T-helper 17 cell (primary cell): ENCODE measurements around the gene KCNQ2. TPM values are rescaled to one million over a fixed set of nuclear protein-coding genes. Genes with fewer than 3 reads are reported as not detected.

Source experiments
- ATAC-seq: fragments of 150-1000 bp; cut with Tn5 transposase; 2 replicates; pipeline ENCODE4 v1.10.0; 2021; ENCODE audit warnings: mild to moderate bottlenecking, moderate library complexity
- DNase-seq, 3 donors: peaks; one replicate each; pipeline versions ENCODE4 v3.0.0 to v3.0.0-alpha.2; 2020 to 2021
- H3K9me3 ChIP-seq: one replicate; pipeline ENCODE4 v1.7.0; 2013; ENCODE audit warnings: low read length, mild to moderate bottlenecking; ENCODE audit not compliant: control insufficient read depth, poor library complexity, severe bottlenecking
- H3K27ac Mint-ChIP-seq: one replicate; pipeline ENCODE4 v1.8.0; 2022; ENCODE audit warnings: mild to moderate bottlenecking, moderate library complexity, mixed read lengths
- H3K27me3 Mint-ChIP-seq: one replicate; pipeline ENCODE4 v1.8.0; 2022; ENCODE audit warnings: mixed read lengths
- H3K36me3 Mint-ChIP-seq: one replicate; pipeline ENCODE4 v1.8.0; 2022; ENCODE audit warnings: low read depth, mixed read lengths
- H3K4me1 Mint-ChIP-seq: one replicate; pipeline ENCODE4 v1.8.0; 2022; ENCODE audit warnings: mild to moderate bottlenecking, mixed read lengths
- H3K4me3 Mint-ChIP-seq: one replicate; pipeline ENCODE4 v1.8.0; 2022; ENCODE audit warnings: mild to moderate bottlenecking, moderate library complexity, mixed read lengths
- total RNA-seq, 4 donors: library from RNA in 2 of 4; stranded (reverse) in 2 of 4; gene quantifications; one replicate each; pipeline ENCODE4 v1.2.3 and lab custom pipeline; 2022 to 2026

The KCNQ2 gene
- total RNA-seq, 2 donors from 2014 or later = not detected

DNA sequence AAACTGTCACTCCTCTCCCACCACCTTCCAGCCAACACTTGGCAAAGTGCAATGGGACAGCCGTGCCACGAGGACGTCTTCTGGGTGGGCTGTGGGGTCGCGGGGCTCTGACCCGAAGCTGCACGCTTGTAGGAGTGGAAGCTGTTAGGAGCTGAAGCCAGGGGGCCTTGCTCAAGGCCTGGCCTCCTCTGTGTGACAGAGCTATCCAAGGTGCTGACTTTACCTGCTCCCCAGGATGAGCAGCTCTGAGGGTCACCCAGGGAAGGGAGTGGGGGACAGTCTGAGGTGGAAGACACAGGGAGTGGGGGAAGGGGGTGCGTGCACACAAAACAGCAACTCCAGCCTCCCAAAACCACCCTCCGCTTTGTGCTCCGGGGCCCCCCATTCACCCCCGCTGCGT, 93.8 kb downstream of the KCNQ2 start:
- Mint-ChIP-seq H3K27ac (no peak overlapping the region), H3K4me3 (no peak overlapping the region), H3K36me3 (peaks cover 2% of the 10 kb centered on the region), H3K4me1 (no peaks in the 10 kb centered on the region), H3K27me3 (peaks cover 35% of the 10 kb centered on the region)
- DNase-seq = no peak
- ATAC-seq = no peak
- H3K9me3 ChIP-seq = no peaks in the 10 kb centered on the region

DNA sequence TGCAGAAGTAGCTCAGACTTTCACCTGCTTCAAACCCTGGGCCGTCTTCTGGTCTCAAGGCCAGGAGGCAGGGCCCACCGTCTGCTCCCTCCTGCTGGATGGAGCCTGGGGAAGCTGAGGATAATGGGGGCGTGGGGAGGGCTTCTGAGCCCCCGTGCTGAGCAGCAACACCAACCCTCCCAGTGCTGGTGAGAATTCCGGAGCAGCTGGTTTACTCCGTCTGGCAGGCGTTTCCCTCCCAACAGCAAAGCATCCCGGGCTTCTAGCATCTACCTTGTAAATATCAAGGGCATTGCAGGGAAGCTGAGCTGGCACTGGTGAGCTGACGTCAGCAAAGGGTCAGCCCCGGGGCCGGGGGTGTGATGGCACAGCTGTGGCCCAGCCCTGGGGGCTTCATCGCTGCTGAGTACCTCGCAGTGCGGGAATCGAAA, 94.5 kb downstream of the KCNQ2 start:
- no peak for ATAC-seq
- no peak overlapping the region for H3K27ac Mint-ChIP-seq
- H3K4me3 Mint-ChIP-seq = no peak overlapping the region
- no peaks in the 10 kb centered on the region for H3K9me3 ChIP-seq
- H3K27me3 Mint-ChIP-seq = peaks cover 36% of the 10 kb centered on the region
- H3K4me1 Mint-ChIP-seq = no peaks in the 10 kb centered on the region
- no peak for DNase-seq
- peaks cover 2% of the 10 kb centered on the region for H3K36me3 Mint-ChIP-seq

DNA sequence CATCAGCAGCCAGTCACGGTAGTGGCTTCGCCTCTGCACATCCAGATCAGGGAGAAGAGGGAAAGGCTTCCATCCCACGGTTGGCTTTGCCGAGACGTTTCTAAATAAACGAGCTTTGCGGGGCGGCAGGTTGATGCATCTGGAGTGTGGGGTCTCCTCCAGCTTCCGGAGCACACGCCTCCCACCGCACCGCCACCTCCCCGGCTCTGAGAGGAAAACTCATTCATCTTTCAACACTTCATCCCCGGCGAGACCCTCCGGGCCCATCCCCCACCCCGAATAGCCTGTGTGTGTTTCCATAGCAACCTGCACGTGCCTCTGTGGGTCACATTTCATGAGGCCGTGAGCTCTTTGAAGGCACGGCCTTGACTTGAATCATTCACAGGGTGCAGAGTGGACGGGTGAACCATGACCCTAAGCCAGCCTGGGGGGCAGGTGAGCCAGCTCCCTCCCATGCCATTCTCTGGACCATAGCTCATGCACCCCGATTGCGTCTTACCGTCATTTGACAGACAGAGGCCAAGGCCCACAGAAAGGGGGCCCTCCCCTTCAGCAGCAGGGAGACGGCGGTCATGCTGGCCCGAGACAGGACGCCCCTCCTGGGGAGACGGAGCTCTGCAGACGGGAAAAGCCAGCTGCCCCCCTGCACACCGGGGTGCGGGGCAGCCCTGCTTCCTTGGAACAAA, 95.1 kb downstream of the KCNQ2 start:
- no peak for ATAC-seq
- H3K27ac Mint-ChIP-seq = no peak overlapping the region
- peaks cover 2% of the 10 kb centered on the region for H3K36me3 Mint-ChIP-seq
- H3K4me1 Mint-ChIP-seq = no peaks in the 10 kb centered on the region
- no peaks in the 10 kb centered on the region for H3K9me3 ChIP-seq
- H3K4me3 Mint-ChIP-seq = no peak overlapping the region
- no peak for DNase-seq
- H3K27me3 Mint-ChIP-seq = peaks cover 40% of the 10 kb centered on the region

DNA sequence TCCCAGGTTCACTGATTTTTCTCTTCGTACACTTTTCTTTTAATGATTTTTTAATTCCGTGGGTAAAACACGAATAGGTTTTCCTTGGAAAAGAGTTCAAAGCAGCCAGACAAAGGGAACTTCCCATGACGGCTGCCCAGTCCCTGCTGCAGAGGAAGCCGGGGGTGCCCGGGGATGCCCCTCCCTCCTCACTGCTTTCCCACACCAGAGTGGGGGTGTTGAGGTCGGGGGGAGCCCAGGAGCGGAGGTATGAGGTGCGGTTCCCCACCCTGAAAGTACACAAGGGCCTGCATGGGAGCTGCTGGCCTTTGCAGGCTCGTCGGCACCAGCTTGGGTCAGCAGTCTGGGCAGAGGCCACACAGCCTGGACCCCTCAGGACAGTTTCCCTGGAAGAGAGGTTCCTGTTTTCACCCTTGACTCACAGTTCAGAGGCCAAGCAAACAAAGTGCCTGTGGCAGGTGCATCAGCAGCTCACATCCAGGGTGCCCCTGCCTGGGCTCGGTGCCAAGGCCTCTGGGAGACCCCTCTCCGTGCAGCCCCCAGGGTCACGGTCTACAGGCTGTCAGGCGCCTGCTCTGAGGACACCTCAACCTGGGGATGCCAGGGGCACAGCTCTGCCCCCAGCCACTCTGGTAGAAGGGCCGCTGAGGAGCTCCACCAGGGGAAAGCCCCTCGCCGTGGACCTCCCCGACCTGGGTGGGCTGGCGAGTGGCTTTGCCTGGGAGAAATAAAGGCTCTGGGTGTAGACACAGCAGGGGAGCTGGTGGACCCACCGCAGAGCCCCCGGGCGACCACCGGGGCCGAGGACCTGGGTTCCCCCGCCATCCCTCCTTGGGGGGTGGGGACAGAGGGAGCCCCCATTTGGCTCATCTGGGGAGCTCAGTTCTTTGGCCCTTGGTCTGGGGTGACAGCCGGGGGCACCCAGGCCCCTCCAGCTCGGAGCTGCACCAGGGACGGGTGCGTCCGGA, 95.9 kb downstream of the KCNQ2 start:
- H3K9me3 ChIP-seq = no peaks in the 10 kb centered on the region
- no peak for DNase-seq
- H3K4me1 Mint-ChIP-seq = no peaks in the 10 kb centered on the region
- no peak overlapping the region for H3K4me3 Mint-ChIP-seq
- no peak overlapping the region for H3K27ac Mint-ChIP-seq
- peaks cover 2% of the 10 kb centered on the region for H3K36me3 Mint-ChIP-seq
- H3K27me3 Mint-ChIP-seq = peaks cover 43% of the 10 kb centered on the region
- no peak for ATAC-seq

DNA sequence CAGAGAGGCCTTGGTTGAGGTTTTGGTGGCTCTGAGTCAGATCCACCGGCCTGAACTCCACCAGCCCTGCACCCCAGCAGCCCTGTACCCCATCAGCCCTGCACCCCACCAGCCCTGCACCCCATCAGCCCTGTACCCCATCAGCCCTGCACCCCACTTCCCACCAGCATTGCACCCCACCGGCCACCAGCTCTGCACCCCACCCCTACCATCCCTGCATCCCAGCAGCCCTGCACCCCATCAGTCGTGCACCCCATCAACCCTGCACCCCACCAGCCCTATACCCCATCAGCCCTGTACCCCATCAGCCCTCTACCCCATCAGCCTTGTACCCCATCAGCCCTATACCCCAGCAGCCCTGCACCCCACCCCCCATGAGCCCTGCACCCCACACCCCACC, 97.0 kb downstream of the KCNQ2 start:
- no peaks in the 10 kb centered on the region for H3K9me3 ChIP-seq
- peaks cover 50% of the 10 kb centered on the region for H3K27me3 Mint-ChIP-seq
- H3K4me1 Mint-ChIP-seq = no peaks in the 10 kb centered on the region
- DNase-seq (no peak), ATAC-seq (no peak)
- no peak overlapping the region for H3K27ac Mint-ChIP-seq
- H3K4me3 Mint-ChIP-seq = no peak overlapping the region
- H3K36me3 Mint-ChIP-seq = peaks cover 2% of the 10 kb centered on the region

DNA sequence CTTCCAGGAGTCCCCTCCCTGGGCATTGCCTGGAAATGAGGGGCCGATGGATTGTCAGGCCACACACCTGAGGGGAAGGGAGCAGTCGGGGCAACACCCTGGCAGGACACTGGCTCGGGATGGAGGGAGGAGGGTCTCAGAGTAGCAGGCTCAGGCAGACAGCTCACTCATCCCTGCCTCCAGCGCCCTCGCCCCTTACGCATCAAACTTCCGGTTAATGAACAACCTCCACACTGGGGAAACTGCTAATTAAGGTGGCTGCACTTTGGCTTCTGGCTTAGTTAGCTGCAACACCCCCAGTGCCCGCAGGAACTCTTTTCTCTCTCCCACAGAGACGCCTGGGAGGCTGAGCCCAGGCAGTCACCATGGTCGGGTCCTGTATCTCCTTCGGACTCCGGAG, 98.0 kb downstream of the KCNQ2 start:
- H3K9me3 ChIP-seq = no peaks in the 10 kb centered on the region
- H3K36me3 Mint-ChIP-seq = peaks cover 2% of the 10 kb centered on the region
- no peaks in the 10 kb centered on the region for H3K4me1 Mint-ChIP-seq
- no peak for ATAC-seq
- no peak overlapping the region for H3K4me3 Mint-ChIP-seq
- no peak overlapping the region for H3K27ac Mint-ChIP-seq
- peaks cover 50% of the 10 kb centered on the region for H3K27me3 Mint-ChIP-seq
- DNase-seq = no peak

DNA sequence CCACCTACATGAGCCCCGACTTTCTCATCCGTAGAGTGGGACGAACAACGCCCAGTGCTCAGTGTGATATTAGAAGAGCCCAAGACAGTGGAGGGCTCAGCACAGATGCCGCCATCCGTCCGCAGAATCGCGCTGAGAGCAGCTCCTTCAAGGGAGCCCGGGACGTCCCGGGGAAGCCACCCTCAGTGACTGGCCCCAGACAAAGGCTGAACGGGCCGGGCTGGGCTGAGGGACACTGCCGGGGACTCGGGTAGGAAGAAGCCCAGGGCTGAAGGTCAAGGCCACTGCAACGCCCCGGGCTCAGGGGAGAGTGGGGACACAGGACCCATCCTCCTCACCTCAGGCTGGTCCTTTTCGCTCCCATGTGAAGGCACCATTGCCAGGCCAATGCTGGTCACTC, 98.5 kb downstream of the KCNQ2 start:
- DNase-seq = no peak
- Mint-ChIP-seq H3K4me1 (no peaks in the 10 kb centered on the region), H3K36me3 (peaks cover 2% of the 10 kb centered on the region), H3K27me3 (peaks cover 45% of the 10 kb centered on the region), H3K27ac (no peak overlapping the region), H3K4me3 (no peak overlapping the region)
- ATAC-seq = no peak
- no peaks in the 10 kb centered on the region for H3K9me3 ChIP-seq

DNA sequence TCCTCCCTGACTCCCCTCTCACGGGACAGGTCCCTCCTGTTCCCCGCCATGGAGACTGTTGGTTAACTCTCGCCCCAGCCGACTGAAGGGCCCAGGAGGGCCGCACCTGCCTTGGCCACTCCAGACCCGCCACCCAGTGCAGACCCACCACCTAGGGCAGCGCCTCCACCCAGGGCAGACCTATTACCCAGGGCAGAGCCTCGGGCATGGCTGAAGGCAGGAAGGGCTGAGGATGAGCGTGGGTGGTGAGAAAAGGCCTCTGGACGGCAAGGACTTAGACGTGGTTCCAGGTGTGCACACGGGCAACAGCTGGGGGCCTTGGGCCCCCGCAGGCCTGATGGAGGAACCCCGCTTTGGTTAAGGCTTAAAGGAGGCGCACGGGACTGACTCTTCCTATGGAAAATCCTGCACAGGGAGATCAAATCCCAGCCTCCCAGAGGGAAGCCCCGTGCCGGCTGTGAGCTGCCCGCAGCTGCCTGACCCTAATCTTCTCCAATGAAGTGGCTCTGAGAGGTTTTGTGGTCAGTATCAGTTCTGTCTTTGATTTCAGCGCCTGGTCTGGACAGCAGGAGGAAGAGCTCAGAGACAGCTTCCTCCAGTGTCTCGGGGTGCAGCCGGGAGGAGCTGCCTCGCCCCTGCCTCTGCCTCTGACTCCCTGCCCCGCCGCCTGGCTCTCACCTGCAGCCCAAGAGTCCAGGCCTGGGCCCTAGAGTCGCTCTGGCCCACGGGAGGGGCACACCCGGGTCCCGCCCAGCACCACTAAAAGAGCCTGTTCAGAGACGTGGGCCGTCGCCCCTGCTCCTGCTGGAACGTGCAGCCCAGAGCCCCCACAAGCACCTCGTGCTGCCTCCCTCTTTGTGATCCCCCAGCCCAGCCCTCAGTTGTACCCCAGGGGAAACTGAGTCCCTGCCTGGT, 99.2 kb downstream of the KCNQ2 start:
- no peak overlapping the region for H3K4me3 Mint-ChIP-seq
- H3K27me3 Mint-ChIP-seq = peaks cover 37% of the 10 kb centered on the region
- no peak for DNase-seq

DNA sequence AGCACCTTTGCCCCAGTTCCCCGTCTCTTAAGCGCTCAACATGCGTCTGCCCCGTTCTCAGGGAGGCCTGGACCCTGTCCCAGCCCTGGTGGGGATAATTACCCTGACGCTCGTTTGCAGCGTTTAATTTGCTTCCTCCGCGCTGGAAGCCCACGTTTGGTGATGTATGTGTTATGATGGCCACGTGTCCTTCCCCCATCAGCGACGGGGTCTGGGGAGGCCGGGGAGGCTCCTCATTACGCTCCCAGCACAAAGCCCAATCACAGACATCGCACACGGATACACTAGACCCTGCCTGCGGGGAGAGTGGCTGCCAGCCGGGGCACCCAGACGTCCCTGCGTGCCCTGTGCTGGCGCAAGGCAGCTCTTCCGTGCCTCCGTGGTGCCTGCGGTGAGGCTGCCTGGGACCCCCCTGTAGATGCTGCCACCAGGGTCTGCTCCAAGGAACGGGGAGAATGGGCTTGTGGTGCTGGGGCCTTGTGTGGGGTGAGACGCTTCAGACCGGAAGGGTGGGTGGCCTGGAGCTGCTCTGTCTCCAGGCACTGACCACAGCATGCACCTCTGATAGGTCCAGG, 101.1 kb downstream of the KCNQ2 start:
- DNase-seq = no peak

More for the DNA sequence above, 99.2 kb downstream of the KCNQ2 start:
- Mint-ChIP-seq H3K27ac (no peak overlapping the region), H3K36me3 (peaks cover 2% of the 10 kb centered on the region), H3K4me1 (no peaks in the 10 kb centered on the region)
- H3K9me3 ChIP-seq = no peaks in the 10 kb centered on the region
- no peak for ATAC-seq

DNA sequence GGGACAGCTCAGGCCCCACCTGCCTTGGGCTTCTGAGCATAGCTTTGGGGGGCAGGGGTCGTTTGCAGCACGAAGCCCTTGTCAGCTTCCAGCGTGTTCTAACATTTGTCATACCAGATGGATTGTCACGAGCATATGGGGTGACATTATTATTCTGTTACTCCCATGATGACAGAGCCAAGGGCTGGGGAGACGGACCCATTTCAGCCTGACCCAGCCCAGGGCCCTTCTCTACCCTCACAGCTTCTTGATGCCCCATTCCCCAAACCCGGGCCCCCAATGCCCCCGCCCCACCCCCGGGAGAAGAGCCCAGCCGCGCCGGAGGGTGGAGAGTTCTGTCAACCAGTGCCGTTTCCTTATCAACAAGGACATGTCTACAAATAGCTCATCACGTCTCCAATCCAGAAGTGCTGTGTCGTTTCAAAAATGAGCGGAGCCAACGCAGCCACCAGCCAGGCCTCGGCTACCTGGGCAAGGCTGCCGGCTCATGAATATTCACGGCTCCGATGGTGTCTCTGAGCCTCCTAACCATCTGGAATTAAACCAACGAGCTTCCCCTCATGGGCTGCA, 101.8 kb downstream of the KCNQ2 start:
- Mint-ChIP-seq H3K27me3 (peaks cover 24% of the 10 kb centered on the region), H3K36me3 (no peaks in the 10 kb centered on the region), H3K4me1 (no peaks in the 10 kb centered on the region), H3K4me3 (no peak overlapping the region), H3K27ac (no peak overlapping the region)
- no peak for DNase-seq
- no peaks in the 10 kb centered on the region for H3K9me3 ChIP-seq
- no peak for ATAC-seq

More for the DNA sequence above, 101.1 kb downstream of the KCNQ2 start:
- Mint-ChIP-seq H3K27me3 (peaks cover 26% of the 10 kb centered on the region), H3K36me3 (peaks cover 2% of the 10 kb centered on the region), H3K4me3 (no peak overlapping the region), H3K4me1 (no peaks in the 10 kb centered on the region), H3K27ac (no peak overlapping the region)
- no peak for ATAC-seq
- no peaks in the 10 kb centered on the region for H3K9me3 ChIP-seq

DNA sequence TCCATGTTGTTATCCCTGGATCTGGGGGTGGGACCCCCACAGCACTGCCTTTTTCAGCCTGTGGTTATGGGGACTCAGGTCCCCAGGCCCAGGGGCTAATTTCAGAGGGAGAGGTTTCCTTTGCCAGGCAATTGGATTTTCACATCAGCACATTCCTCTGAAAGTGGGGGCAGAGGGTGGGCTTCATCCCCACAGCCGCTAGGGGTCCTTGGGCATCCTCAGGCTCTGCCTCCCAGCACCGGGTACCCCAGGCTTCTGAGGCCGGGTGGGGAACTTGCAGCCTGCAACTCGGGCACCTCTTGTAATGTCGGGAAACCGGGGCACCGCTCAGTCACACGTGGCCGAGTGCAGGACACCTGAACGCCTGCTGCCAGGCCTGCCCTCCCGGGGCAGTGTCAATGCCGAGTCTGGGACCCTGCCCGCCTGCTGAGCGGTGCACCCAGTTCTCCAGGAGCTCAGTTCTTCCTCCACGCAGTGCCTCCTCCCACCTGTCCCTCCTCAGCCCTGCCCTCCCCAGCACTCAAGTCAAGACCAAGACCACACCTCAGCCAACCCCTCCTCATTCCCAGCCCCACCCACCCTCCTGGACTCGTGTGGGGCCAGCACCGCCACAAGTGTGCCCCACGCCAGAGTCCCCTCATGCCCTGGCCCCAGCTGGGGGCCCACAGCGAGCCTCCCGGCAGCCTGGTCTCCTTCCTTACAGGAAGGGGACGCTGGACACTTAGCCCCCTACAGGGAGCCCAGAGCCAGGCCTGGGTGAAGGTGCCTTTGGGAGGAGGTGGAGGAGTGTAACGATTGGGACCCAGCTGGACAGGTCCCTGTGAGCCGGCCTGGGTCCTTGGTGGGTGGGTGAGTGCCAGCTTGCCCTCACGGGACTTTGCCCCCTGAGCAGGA, 102.5 kb downstream of the KCNQ2 start:
- H3K4me3 Mint-ChIP-seq = no peak overlapping the region
- H3K27me3 Mint-ChIP-seq = peaks cover 19% of the 10 kb centered on the region
- ATAC-seq (no peak), DNase-seq (no peak)
- H3K27ac Mint-ChIP-seq = no peak overlapping the region
- H3K4me1 Mint-ChIP-seq = no peaks in the 10 kb centered on the region
- H3K9me3 ChIP-seq = no peaks in the 10 kb centered on the region
- H3K36me3 Mint-ChIP-seq = no peaks in the 10 kb centered on the region
